ENCODE measurements around the gene UMODL1.

The UMODL1 gene

GRCh38 chr21:42042651-42043050 lies 28.5 kb upstream of the UMODL1 start:
- TF ChIP-seq CREB1 (IDR thresholded peaks at IDR 0.05; ENCODE audit: low read depth) (no peak), CEBPB (IDR thresholded peaks at IDR 0.05) (no peak), NFIC (IDR thresholded peaks at IDR 0.05) (no peak), TCF12 (IDR thresholded peaks at IDR 0.05; ENCODE audit: low read depth) (no peak), EGR1 (IDR thresholded peaks at IDR 0.05) (no peak), TAF1 (IDR thresholded peaks at IDR 0.05; ENCODE audit: low read depth) (no peak), RAD21 (IDR thresholded peaks at IDR 0.05; ENCODE audit: low read depth) (no peak), ZBTB7A (IDR thresholded peaks at IDR 0.05; ENCODE audit: low read depth) (no peak), TEAD4 (IDR thresholded peaks at IDR 0.05) (no peak), YY1 (IDR thresholded peaks at IDR 0.05; ENCODE audit: low read depth) (no peak), EP300 (IDR thresholded peaks at IDR 0.05; ENCODE audit: borderline replicate concordance) (no peak), FOXM1 (IDR thresholded peaks at IDR 0.05; ENCODE audit: borderline replicate concordance, low read depth) (no peak), MAX (IDR thresholded peaks at IDR 0.05) (no peak)
- TF ChIP-seq, protein P1, sequence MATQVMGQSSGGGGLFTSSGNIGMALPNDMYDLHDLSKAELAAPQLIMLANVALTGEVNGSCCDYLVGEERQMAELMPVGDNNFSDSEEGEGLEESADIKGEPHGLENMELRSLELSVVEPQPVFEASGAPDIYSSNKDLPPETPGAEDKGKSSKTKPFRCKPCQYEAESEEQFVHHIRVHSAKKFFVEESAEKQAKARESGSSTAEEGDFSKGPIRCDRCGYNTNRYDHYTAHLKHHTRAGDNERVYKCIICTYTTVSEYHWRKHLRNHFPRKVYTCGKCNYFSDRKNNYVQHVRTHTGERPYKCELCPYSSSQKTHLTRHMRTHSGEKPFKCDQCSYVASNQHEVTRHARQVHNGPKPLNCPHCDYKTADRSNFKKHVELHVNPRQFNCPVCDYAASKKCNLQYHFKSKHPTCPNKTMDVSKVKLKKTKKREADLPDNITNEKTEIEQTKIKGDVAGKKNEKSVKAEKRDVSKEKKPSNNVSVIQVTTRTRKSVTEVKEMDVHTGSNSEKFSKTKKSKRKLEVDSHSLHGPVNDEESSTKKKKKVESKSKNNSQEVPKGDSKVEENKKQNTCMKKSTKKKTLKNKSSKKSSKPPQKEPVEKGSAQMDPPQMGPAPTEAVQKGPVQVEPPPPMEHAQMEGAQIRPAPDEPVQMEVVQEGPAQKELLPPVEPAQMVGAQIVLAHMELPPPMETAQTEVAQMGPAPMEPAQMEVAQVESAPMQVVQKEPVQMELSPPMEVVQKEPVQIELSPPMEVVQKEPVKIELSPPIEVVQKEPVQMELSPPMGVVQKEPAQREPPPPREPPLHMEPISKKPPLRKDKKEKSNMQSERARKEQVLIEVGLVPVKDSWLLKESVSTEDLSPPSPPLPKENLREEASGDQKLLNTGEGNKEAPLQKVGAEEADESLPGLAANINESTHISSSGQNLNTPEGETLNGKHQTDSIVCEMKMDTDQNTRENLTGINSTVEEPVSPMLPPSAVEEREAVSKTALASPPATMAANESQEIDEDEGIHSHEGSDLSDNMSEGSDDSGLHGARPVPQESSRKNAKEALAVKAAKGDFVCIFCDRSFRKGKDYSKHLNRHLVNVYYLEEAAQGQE (IDR thresholded peaks at IDR 0.05; ENCODE audit: low read depth): no peak
- TF ChIP-seq, protein P2, sequence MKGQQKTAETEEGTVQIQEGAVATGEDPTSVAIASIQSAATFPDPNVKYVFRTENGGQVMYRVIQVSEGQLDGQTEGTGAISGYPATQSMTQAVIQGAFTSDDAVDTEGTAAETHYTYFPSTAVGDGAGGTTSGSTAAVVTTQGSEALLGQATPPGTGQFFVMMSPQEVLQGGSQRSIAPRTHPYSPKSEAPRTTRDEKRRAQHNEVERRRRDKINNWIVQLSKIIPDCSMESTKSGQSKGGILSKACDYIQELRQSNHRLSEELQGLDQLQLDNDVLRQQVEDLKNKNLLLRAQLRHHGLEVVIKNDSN (IDR thresholded peaks at IDR 0.05): no peak

DNA sequence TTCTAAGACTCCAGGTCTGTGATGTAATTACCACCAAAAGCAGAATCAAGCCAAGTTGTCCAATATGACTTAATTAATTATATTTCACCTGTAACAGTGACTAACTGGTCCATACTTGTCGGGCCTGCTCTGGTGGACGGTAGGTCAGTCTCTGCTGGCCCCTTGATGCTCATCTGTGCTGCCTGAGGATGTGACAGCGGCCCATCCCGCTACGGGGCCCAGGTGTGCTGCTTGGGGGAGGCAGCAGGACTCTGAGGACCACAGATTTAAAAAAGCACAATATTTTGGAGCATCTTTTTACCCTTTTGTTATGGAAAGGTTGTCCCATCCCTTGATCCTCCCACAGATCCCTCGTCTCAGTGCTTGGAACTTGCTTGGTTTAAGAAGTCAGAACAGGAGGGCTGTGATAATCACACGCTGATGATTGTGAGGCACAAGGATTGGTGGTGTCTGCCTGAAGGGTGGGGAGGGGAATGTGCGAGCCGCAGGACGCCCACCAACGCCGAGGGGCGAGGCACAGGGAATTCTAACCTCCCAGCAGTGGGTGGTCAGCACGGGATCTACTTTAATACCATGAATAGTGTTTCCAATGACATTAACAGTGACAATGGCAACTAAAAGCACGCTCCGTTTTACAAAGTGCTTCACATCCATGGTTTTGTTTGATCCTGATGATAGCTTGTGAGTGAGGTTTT lies 27.8 kb upstream of the UMODL1 start:
- TF ChIP-seq YY1 (IDR thresholded peaks at IDR 0.05; ENCODE audit: low read depth) (no peak), CREB1 (IDR thresholded peaks at IDR 0.05; ENCODE audit: low read depth) (no peak), TAF1 (IDR thresholded peaks at IDR 0.05; ENCODE audit: low read depth) (no peak), ZBTB7A (IDR thresholded peaks at IDR 0.05; ENCODE audit: low read depth) (no peak), EP300 (IDR thresholded peaks at IDR 0.05; ENCODE audit: borderline replicate concordance) (no peak)

DNA sequence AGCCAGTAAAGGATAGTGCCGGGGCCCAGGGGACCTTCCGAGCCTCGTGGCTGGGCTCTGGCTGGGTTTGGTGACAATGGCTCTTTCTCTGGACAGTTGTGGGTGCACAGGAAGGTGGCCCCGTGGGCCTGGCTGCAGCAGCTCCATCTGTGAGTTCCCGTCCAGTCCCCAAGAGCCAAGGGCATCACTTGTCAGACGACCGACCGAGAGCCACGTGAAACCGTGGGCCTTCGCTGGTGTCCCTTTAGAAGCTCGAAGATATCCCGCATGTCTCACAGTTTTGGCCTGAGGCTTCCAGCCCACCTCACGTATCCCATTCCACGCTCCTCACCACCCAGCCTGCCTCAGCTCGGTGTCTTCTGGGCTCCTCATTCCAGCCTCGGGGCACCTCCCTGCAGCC lies 27.2 kb upstream of the UMODL1 start:
- TF ChIP-seq CEBPB (IDR thresholded peaks at IDR 0.05) (no peak), ZBTB7A (IDR thresholded peaks at IDR 0.05; ENCODE audit: low read depth) (no peak), FOXM1 (IDR thresholded peaks at IDR 0.05; ENCODE audit: borderline replicate concordance, low read depth) (no peak), RAD21 (IDR thresholded peaks at IDR 0.05; ENCODE audit: low read depth) (no peak), MAX (IDR thresholded peaks at IDR 0.05) (no peak), YY1 (IDR thresholded peaks at IDR 0.05; ENCODE audit: low read depth) (no peak), EP300 (IDR thresholded peaks at IDR 0.05; ENCODE audit: borderline replicate concordance) (no peak), NFIC (IDR thresholded peaks at IDR 0.05) (no peak), TEAD4 (IDR thresholded peaks at IDR 0.05) (no peak), EGR1 (IDR thresholded peaks at IDR 0.05) (no peak), TAF1 (IDR thresholded peaks at IDR 0.05; ENCODE audit: low read depth) (no peak), CREB1 (IDR thresholded peaks at IDR 0.05; ENCODE audit: low read depth) (no peak), TCF12 (IDR thresholded peaks at IDR 0.05; ENCODE audit: low read depth) (no peak)
- TF ChIP-seq, protein P2 (IDR thresholded peaks at IDR 0.05): no peak
- TF ChIP-seq, protein P1 (IDR thresholded peaks at IDR 0.05; ENCODE audit: low read depth): no peak

DNA sequence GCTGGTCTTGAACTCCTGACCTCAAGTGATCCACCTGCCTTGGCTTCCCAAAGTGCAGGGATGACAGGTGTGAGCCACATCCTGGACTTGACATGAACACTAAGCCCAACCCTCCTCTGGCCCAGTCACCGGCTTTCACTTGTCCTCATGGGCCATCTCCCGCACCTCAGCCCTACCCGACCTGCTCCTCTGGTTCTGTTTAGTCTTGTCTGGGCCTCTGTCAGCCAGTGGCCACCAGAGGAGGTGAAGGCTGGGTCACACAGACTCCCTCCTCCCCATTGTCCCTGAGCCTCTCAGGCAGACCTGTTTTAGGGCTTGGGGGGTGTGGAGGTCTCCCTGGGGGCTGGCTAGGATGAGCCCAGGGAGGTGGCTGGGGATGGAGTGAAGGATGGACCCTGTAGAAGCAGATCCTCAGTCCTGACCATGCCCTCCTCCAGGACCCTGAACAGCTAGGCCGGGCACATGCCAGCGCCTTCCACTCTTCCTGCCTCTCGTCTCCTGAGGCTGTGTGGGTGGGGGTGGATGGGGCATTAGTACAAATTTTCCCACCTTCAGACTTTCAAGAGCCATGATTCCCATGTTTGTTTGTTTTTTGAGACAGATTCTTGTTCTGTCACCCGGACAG lies 26.1 kb upstream of the UMODL1 start:
- TF ChIP-seq RAD21 (IDR thresholded peaks at IDR 0.05; ENCODE audit: low read depth) (no peak), CREB1 (IDR thresholded peaks at IDR 0.05; ENCODE audit: low read depth) (no peak), TEAD4 (IDR thresholded peaks at IDR 0.05) (no peak), TAF1 (IDR thresholded peaks at IDR 0.05; ENCODE audit: low read depth) (no peak), YY1 (IDR thresholded peaks at IDR 0.05; ENCODE audit: low read depth) (no peak), EGR1 (IDR thresholded peaks at IDR 0.05) (no peak), EP300 (IDR thresholded peaks at IDR 0.05; ENCODE audit: borderline replicate concordance) (no peak)

GRCh38 chr21:42047821-42048613 lies 23.1 kb upstream of the UMODL1 start:
- TF ChIP-seq TEAD4 (IDR thresholded peaks at IDR 0.05): no peak
- TF ChIP-seq, protein P2 (IDR thresholded peaks at IDR 0.05): no peak
- no peak for TF ChIP-seq EP300 (IDR thresholded peaks at IDR 0.05; ENCODE audit: borderline replicate concordance)
- TF ChIP-seq MAX (IDR thresholded peaks at IDR 0.05): no peak
- no peak for TF ChIP-seq EGR1 (IDR thresholded peaks at IDR 0.05)
- TF ChIP-seq NFIC (IDR thresholded peaks at IDR 0.05): no peak
- no peak for TF ChIP-seq YY1 (IDR thresholded peaks at IDR 0.05; ENCODE audit: low read depth)
- TF ChIP-seq CEBPB (IDR thresholded peaks at IDR 0.05): no peak
- TF ChIP-seq, protein P1 (IDR thresholded peaks at IDR 0.05; ENCODE audit: low read depth): no peak
- no peak for TF ChIP-seq RAD21 (IDR thresholded peaks at IDR 0.05; ENCODE audit: low read depth)
- no peak for TF ChIP-seq ZBTB7A (IDR thresholded peaks at IDR 0.05; ENCODE audit: low read depth)
- no peak for TF ChIP-seq TAF1 (IDR thresholded peaks at IDR 0.05; ENCODE audit: low read depth)
- TF ChIP-seq FOXM1 (IDR thresholded peaks at IDR 0.05; ENCODE audit: borderline replicate concordance, low read depth): no peak
- no peak for TF ChIP-seq CREB1 (IDR thresholded peaks at IDR 0.05; ENCODE audit: low read depth)
- TF ChIP-seq TCF12 (IDR thresholded peaks at IDR 0.05; ENCODE audit: low read depth): no peak
